A204.1 (cell line): ENCODE data around the gene ATF3.
"Not testable (repeated sequence)": the region's sequence is repeated elsewhere in the genome, so short reads cannot be mapped to it uniquely, and the experiment has no call there.

Experiments
- FAIRE-seq: peaks from 2 replicates; lab custom pipeline; 2012; peaks lifted over from hg19 to GRCh38; lab: Jason Lieb, UNC

ATF3 gene

GRCh38 chr1:212655668-212656440, 47.3 kb downstream of the ATF3 start:
- FAIRE-seq: no peak

- no peak for FAIRE-seq
These were observed 48.2 kb downstream of the ATF3 start for GRCh38 chr1:212656730-212657129.

- not testable (repeated sequence) for FAIRE-seq
These were observed 49.7 kb downstream of the ATF3 start for GRCh38 chr1:212658250-212658649.

GRCh38 chr1:212664409-212665199, 56.0 kb downstream of the ATF3 start:
- no peak for FAIRE-seq

GRCh38 chr1:212665241-212666115, 56.9 kb downstream of the ATF3 start:
- no peak for FAIRE-seq

GRCh38 chr1:212666116-212666775, 57.7 kb downstream of the ATF3 start:
- FAIRE-seq: no peak

- FAIRE-seq: no peak
These were observed 58.9 kb downstream of the ATF3 start for GRCh38 chr1:212667223-212668139.

GRCh38 chr1:212668477-212668876, 59.9 kb downstream of the ATF3 start:
- no peak for FAIRE-seq

GRCh38 chr1:212669102-212669501, 60.5 kb downstream of the ATF3 start:
- no peak for FAIRE-seq

GRCh38 chr1:212669600-212669999, 61.0 kb downstream of the ATF3 start:
- FAIRE-seq: no peak

- FAIRE-seq: no peak
These were observed 61.7 kb downstream of the ATF3 start for GRCh38 chr1:212670301-212670700.
